HCT116 (cell line): Measurements from ENCODE around the gene MMRN1. TPM values are rescaled to one million over a fixed set of nuclear protein-coding genes. Genes with fewer than 3 reads are reported as not detected.

Experiments used
- ATAC-seq: fragments of 200-7000 bp; cut with Tn5 transposase; 2 replicates; pipeline ENCODE4 v1.9.1; 2020; ENCODE audit warnings: mild to moderate bottlenecking, moderate library complexity
- BruUV-seq: library from RNA; stranded (reverse); fragments of 400-500 nt; replicated peaks from 2 replicates; lab custom pipeline; 2021; lab: Mats Ljungman, UMichigan
- CTCF ChIA-PET: fragments of 300-600 bp; sonication (Branson Sonifier 250); formaldehyde crosslinking; loops from one replicate; lab custom pipeline; 2021; ENCODE audit warnings: antibody characterized with exemption; lab: Charles Lee
- POLR2A ChIA-PET: fragments of 300-600, 350-600 bp; sonication (Branson Sonifier 250); formaldehyde crosslinking; loops from one replicate; lab custom pipeline; 2021; ENCODE audit warnings: antibody characterized with exemption; lab: Charles Lee
- RAD21 ChIA-PET, 2 experiments: fragments of 300-600 bp; sonication (Branson Sonifier 250); formaldehyde crosslinking; loops; one replicate each; lab custom pipeline; 2023; ENCODE audit warnings: low total read pairs in 2 of 2; ENCODE audit not compliant: uncharacterized antibody in 2 of 2, unreplicated experiment in 2 of 2, low non-redundant PET in 1 of 2; lab: Charles Lee
- DNase-seq: peaks from one replicate; pipeline ENCODE4 v3.0.0-alpha.2; 2010; ENCODE audit warnings: low read depth, low spot score
- H2AFZ ChIP-seq: fragments of 200-600 bp; shearing (Covaris generic), sonication (generic); 2 replicates; pipeline ENCODE4 v1.6.1; 2017; ENCODE audit warnings: low read depth, mixed run types, mixed read lengths, antibody characterized with exemption, low read length; ENCODE audit not compliant: poor library complexity, severe bottlenecking
- H3K27ac ChIP-seq: 2 replicates; pipeline ENCODE4 v1.5.1; 2012; ENCODE audit warnings: low read depth, low read length
- H3K27me3 ChIP-seq: fragments of 200-600 bp; sonication (generic); 2 replicates; pipeline ENCODE4 v1.6.1; 2016; ENCODE audit warnings: mixed run types, low read length, mixed read lengths; ENCODE audit not compliant: insufficient read depth
- H3K36me3 ChIP-seq, 2 experiments: fragments of 200-500 bp in 1 of 2; fragments of 200-600 bp in 1 of 2; sonication (Bioruptor generic) in 1 of 2; sonication (generic) in 1 of 2; 2 replicates each; pipeline versions ENCODE4 v1.5.1 to v1.6.1; 2014 to 2016; ENCODE audit warnings: low read length in 2 of 2, inconsistent platforms in 1 of 2, mixed read lengths in 1 of 2, mixed run types in 1 of 2; ENCODE audit not compliant: insufficient read depth in 2 of 2, control insufficient read depth in 1 of 2
- H3K4me1 ChIP-seq, 2 experiments: fragments of 200-600 bp in 1 of 2; sonication (generic) in 1 of 2; 2 replicates each; pipeline versions ENCODE4 v1.5.1 to v1.6.1; 2012 to 2017; ENCODE audit warnings: low read length in 2 of 2, inconsistent platforms in 1 of 2, mild to moderate bottlenecking in 1 of 2, mixed read lengths in 1 of 2, mixed run types in 1 of 2, moderate library complexity in 1 of 2; ENCODE audit not compliant: insufficient read depth in 2 of 2, control insufficient read depth in 1 of 2
- H3K4me2 ChIP-seq: fragments of 200-600 bp; sonication (generic); 2 replicates; pipeline ENCODE4 v1.6.1; 2017; ENCODE audit warnings: mixed run types, low read length, mixed read lengths
- H3K4me3 ChIP-seq, 2 experiments: fragments of 200-600 bp in 1 of 2; sonication (generic) in 1 of 2; replicated peaks in 1 of 2; 2 replicates each; pipeline ENCODE4 v1.5.1; 2011 to 2016; ENCODE audit warnings: low read length in 2 of 2, control low read depth in 1 of 2, low read depth in 1 of 2, mild to moderate bottlenecking in 1 of 2, mixed read lengths in 1 of 2, mixed run types in 1 of 2
- H3K79me2 ChIP-seq: fragments of 200-600 bp; sonication (generic); 2 replicates; pipeline ENCODE4 v1.6.1; 2017; ENCODE audit warnings: mild to moderate bottlenecking, mixed run types, low read length, moderate library complexity, mixed read lengths; ENCODE audit not compliant: insufficient read depth
- H3K9ac ChIP-seq: fragments of 200-600 bp; sonication (generic); 2 replicates; pipeline ENCODE4 v1.6.1; 2016; ENCODE audit warnings: low read length, mixed read lengths
- H3K9me2 ChIP-seq: fragments of 200-600 bp; sonication (generic), shearing (Covaris generic); 2 replicates; pipeline ENCODE4 v1.6.1; 2017; ENCODE audit warnings: mixed run types, mild to moderate bottlenecking, moderate library complexity; ENCODE audit not compliant: insufficient read depth
- H3K9me3 ChIP-seq, 2 experiments: fragments of 200-500 bp in 1 of 2; fragments of 200-600 bp in 1 of 2; sonication (Bioruptor generic) in 1 of 2; sonication (generic) in 1 of 2; 2 replicates each; pipeline ENCODE4 v1.6.1; 2014 to 2017; ENCODE audit warnings: low read length in 2 of 2, mixed read lengths in 2 of 2, inconsistent platforms in 1 of 2, low read depth in 1 of 2, mild to moderate bottlenecking in 1 of 2, mixed run types in 1 of 2, moderate library complexity in 1 of 2; ENCODE audit not compliant: control insufficient read depth in 1 of 2, insufficient read depth in 1 of 2
- H4K20me1 ChIP-seq: fragments of 200-600 bp; sonication (generic), shearing (Covaris generic); 2 replicates; pipeline ENCODE4 v1.6.1; 2017; ENCODE audit warnings: mixed run types, mild to moderate bottlenecking, moderate library complexity; ENCODE audit not compliant: insufficient read depth
- CBX3 ChIP-seq: IDR thresholded peaks from 2 replicates; pipeline ENCODE4 v1.6.1; 2012; ENCODE audit warnings: low read depth
- CTCF ChIP-seq, 3 experiments: fragments of 200-600 bp in 1 of 3; sonication (generic) in 1 of 3; IDR thresholded peaks in 2 of 3; conservative IDR thresholded peaks in 1 of 3; 2 replicates each; pipeline ENCODE4 v1.5.1; 2012 to 2017; ENCODE audit warnings: low read depth in 2 of 3, low read length in 2 of 3, antibody characterized with exemption in 1 of 3, borderline replicate concordance in 1 of 3, control low read depth in 1 of 3, mild to moderate bottlenecking in 1 of 3, mixed read lengths in 1 of 3, mixed run types in 1 of 3, moderate library complexity in 1 of 3; ENCODE audit not compliant: insufficient read depth in 1 of 3
- EGR1 ChIP-seq: IDR thresholded peaks from 2 replicates; pipeline ENCODE4 v1.6.1; 2012; ENCODE audit warnings: low read depth
- EZH2 ChIP-seq: fragments of 200-600 bp; sonication (generic); IDR thresholded peaks from 2 replicates; pipeline ENCODE4 v1.6.1; 2017; ENCODE audit warnings: antibody characterized with exemption, mixed run types
- EZH2phosphoT487 ChIP-seq: fragments of 200-600 bp; IDR thresholded peaks from 2 replicates; pipeline ENCODE4 v1.6.1; 2018; ENCODE audit warnings: antibody characterized with exemption, borderline replicate concordance
- FOSL1 ChIP-seq: IDR thresholded peaks from 2 replicates; pipeline ENCODE4 v1.6.1; 2012; ENCODE audit warnings: low read depth
- POLR2A ChIP-seq: IDR thresholded peaks from 2 replicates; pipeline ENCODE4 v1.7.0; 2011; ENCODE audit warnings: borderline replicate concordance; ENCODE audit not compliant: insufficient read depth, insufficient read length; ENCODE audit errors: extremely low read depth
- ZFX ChIP-seq: fragments of 450-650 bp; IDR thresholded peaks from 2 replicates; pipeline ENCODE4 v1.6.1; 2017
- ZNF274 ChIP-seq: fragments of 200-500 bp; sonication (Bioruptor generic); IDR thresholded peaks from 2 replicates; pipeline ENCODE4 v1.6.1; 2014; ENCODE audit warnings: mild to moderate bottlenecking, low read depth, low read length, inconsistent platforms
- intact Hi-C: fragments of 100-400 bp; cut with micrococcal nuclease; formaldehyde crosslinking; loops from 2 replicates; pipeline ENCODE4 v1.10.0; 2022
- total RNA-seq: library from RNA; stranded (reverse); gene quantifications from one replicate; pipeline ENCODE4 v1.2.1, GENCODE V29; 2021; ENCODE audit not compliant: unreplicated experiment
- TF ChIP-seq, protein P1 (sequence below): IDR thresholded peaks from 2 replicates; pipeline ENCODE4 v1.6.1; 2012; ENCODE audit warnings: low read depth
- TF ChIP-seq, protein P2 (sequence below): IDR thresholded peaks from 2 replicates; pipeline ENCODE4 v1.6.1; 2012

MMRN1 gene
- total RNA-seq, 1 experiment from 2014 or later = 0.12 TPM

DNA sequence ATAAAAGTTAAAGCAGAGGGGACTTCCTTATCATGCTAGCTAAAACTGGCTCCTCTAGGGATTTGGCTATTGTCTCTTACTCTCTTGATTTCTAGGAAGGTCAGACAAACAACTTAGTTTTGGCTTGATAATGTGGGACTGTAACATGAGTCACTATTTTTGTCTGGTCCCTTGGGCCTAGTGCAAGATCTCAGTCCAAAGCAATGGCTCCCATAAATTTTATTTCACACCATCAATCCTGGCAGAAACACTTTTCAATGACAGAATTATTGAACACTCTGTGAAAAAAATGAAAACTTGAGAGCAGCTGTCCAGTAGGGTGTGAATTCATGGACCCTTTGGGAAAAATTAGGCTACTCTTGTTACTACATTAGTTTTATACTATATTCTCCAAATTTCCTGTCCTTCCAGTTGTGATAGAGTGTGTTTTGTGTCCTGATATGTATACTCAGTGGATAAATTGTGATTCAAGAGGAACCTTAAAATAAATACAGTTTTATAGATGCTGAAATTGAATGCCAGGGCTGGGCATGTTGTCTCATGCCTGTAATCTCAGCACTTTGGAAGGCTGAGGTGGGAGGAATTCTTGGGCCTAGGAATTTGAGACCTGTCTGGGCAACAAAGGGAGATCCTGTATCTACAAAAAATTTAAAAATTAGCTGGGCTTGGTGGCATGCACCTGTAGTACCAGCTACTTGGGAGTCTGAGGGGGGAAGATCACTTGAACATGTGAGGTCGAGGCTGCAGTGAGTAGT lies 46.9 kb upstream of the MMRN1 start:
- no peak for DNase-seq
- TF ChIP-seq, protein P1, sequence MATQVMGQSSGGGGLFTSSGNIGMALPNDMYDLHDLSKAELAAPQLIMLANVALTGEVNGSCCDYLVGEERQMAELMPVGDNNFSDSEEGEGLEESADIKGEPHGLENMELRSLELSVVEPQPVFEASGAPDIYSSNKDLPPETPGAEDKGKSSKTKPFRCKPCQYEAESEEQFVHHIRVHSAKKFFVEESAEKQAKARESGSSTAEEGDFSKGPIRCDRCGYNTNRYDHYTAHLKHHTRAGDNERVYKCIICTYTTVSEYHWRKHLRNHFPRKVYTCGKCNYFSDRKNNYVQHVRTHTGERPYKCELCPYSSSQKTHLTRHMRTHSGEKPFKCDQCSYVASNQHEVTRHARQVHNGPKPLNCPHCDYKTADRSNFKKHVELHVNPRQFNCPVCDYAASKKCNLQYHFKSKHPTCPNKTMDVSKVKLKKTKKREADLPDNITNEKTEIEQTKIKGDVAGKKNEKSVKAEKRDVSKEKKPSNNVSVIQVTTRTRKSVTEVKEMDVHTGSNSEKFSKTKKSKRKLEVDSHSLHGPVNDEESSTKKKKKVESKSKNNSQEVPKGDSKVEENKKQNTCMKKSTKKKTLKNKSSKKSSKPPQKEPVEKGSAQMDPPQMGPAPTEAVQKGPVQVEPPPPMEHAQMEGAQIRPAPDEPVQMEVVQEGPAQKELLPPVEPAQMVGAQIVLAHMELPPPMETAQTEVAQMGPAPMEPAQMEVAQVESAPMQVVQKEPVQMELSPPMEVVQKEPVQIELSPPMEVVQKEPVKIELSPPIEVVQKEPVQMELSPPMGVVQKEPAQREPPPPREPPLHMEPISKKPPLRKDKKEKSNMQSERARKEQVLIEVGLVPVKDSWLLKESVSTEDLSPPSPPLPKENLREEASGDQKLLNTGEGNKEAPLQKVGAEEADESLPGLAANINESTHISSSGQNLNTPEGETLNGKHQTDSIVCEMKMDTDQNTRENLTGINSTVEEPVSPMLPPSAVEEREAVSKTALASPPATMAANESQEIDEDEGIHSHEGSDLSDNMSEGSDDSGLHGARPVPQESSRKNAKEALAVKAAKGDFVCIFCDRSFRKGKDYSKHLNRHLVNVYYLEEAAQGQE = no peak
- TF ChIP-seq CBX3 = no peak
- TF ChIP-seq EZH2phosphoT487 = no peak
- TF ChIP-seq EGR1 = no peak
- no peak for TF ChIP-seq POLR2A
- no peak for TF ChIP-seq ZFX
- TF ChIP-seq, protein P2, sequence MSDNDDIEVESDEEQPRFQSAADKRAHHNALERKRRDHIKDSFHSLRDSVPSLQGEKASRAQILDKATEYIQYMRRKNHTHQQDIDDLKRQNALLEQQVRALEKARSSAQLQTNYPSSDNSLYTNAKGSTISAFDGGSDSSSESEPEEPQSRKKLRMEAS = no peak
- no peak for TF ChIP-seq FOSL1
- TF ChIP-seq CTCF (IDR thresholded peaks at IDR 0.05 in 2 of 3, conservative IDR thresholded peaks at IDR 0.05 in 1 of 3; ENCODE audit: borderline replicate concordance in 1 of 3, insufficient read depth in 1 of 3, low read depth in 2 of 3, low read length in 2 of 3) = no peak
- TF ChIP-seq EZH2 = no peak
- TF ChIP-seq ZNF274 = no peak
- Histone ChIP-seq H3K9me2 (no peaks in the 10 kb centered on the region), H3K9me3 (no peaks in the 10 kb centered on the region), H3K79me2 (no peaks in the 10 kb centered on the region), H3K4me3 (no peak overlapping the region), H3K36me3 (no peaks in the 10 kb centered on the region), H2AFZ (no peak overlapping the region), H3K4me2 (no peak overlapping the region), H3K27ac (no peak overlapping the region), H3K9ac (no peak overlapping the region), H3K27me3 (no peaks in the 10 kb centered on the region), H3K4me1 (no peaks in the 10 kb centered on the region), H4K20me1 (no peaks in the 10 kb centered on the region)
- no peak for ATAC-seq
- no TSS peak for BruUV-seq
- RAD21 ChIA-PET = no interaction called here
- POLR2A ChIA-PET = no interaction called here
- intact Hi-C loops = no loop called here
- CTCF ChIA-PET = interaction anchor here (1.5 kb wide), 1 partner anchor 9 kb away, joined by 4 read pairs; no protein-coding TSS in a partner anchor
